NCI-H1930 (cell line): ENCODE measurements around the gene UBE2R2.
"Not testable (repeated sequence)": the region's sequence is repeated elsewhere in the genome, so short reads cannot be mapped to it uniquely, and the experiment has no call there.

Experiments
- DNase-seq, 2 experiments: peaks; one replicate each; lab custom pipeline; 2025; lab: John Stamatoyannopoulos, UW

The UBE2R2 gene

DNA sequence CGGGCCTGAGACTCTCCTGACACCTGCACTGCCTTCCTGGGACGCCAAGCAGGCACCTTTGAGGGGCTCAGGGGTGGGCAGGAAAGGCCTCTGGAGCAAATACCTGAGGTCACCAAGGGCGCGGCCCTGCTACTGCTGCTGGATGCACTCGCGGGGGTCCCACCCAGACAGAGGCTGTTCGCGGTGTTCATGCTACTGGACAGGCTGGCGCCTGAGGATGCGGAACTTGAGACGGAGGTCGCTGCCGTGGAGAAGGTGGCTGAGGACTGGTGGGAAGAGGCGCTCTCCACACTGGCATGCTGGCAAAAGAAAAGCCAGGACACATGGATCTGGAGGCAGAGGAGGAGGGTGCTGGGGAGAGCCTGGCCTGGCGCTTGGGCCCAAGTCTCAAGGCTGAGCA lies 110.7 kb downstream of the UBE2R2 start:
- no peak for DNase-seq

DNA sequence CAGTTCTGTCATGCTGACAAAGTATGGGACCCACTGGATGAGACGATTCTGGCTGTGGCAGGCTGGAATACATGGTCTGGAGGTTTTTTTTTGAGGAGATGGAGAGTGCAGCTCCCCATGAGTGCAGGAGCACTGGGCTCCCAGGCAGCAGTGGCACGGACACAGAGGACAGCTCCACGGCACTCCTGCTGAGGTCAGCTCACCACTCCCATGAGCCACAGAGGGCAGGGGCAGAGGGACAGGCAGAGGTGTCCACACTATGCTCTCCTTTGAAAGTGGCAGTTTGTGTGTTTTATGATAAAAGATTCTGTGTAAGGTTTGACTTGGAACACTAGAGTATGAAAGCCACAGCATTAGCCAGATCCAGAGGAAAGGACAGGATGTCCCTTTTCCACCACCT lies 114.4 kb downstream of the UBE2R2 start:
- no peak for DNase-seq

DNA sequence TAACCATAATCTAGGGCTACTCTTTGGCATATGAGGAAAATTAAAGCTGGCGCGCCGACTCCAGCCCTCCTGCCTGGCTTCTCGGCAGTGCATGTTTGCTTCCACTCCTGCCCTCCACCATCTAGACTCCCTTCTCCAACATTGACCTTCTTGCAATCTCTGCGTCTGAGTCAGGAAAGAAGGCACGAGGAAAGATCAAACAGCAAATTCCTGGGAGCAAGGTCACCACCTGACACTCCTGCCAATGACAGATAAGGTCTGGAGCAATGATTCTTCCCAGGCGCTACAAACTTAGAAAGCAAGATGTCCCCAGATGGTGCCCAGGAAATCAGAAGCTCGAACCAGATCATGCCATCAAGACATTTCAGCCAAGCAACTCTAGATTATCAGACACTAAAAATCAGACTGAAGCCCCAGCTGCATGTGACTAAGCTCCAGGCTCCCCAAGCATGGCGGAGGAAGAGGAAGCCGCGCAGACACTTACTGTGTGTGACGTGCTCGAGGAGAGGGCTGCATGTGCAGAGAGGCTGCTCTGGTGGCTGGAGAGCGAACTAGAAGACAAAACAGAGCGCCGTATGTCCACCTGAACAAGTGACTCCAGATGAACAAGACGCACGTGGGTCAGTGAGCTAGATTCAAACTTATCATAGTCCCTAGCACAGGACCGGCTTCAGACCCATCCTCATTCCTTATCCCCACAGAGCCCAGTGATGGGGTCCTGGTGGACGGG lies 115.3 kb downstream of the UBE2R2 start:
- no peak for DNase-seq

DNA sequence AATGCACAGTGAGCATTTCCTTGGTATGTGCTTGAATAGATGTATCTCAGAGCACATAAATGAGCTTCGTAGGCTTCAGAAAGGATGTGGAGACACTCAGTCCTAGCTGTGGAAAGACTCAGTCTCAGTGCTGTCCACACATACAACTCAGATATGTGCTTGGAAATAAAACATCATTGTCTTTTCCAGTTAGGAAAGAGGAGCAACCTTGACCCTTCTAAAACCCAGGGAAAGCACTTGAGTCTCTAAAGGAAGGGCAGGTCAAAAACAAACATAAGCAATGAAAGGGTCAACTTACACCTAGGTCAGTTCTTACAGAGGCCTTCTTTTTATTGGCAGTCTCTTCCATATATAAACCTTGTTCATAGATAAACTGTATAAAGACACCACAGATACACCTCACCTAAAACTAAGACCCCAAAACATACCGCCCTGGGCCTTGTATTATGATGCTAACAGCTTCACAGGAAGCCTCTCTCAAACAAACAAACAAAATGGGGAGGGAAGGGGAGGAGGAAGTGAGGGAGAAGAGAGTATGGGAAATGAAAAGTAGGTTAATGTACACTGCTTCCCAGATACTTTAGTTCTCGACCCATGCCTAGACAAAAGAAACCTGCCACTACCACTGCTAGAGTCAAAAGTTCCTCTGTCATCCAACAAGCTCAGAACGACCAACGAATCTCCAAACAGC lies 117.4 kb downstream of the UBE2R2 start:
- DNase-seq: no peak

DNA sequence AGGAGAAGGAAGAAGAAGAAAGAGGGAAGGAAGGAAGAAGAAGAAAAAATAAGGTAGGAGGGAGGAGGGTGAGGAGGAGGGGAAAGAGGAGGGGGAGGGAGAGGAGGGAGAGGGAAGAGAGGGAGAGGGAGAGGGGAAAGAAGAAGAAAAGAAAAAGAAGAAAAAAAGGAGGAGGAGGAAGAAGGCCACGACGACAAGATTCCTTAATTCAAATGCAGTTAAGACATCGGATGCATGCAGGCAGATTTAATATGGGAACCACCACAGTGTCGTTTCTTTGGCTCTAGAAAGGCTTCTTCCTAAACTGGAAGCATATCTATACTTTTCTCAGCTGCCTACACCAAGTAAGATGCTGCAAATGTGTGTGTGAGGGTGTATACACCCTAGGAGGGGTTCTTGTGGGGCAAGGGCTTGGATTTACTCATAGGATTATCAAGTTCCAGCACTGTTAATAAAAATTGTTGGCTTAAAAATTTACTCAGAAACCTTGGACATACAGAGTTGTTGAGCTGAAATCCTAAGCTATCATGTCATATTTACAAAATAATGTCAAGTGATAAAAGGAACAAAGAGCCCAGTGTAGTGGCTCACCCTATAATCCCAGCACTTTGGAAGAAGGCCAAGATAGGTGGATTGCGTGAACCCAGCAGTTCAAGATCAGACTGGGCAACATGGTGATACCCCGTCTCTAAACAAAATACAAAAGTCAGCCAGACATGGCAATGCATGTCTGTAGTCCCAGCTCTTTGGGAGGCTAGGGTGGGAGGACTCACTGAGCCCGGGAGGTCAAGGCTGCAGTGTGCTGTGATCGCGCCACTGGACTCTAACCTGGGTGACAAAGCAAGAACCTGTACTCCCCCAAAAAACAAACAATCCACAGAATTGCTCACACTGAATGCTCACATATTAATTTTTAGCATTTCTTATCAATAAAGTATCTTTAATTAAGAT lies 123.2 kb downstream of the UBE2R2 start:
- no peak for DNase-seq

DNA sequence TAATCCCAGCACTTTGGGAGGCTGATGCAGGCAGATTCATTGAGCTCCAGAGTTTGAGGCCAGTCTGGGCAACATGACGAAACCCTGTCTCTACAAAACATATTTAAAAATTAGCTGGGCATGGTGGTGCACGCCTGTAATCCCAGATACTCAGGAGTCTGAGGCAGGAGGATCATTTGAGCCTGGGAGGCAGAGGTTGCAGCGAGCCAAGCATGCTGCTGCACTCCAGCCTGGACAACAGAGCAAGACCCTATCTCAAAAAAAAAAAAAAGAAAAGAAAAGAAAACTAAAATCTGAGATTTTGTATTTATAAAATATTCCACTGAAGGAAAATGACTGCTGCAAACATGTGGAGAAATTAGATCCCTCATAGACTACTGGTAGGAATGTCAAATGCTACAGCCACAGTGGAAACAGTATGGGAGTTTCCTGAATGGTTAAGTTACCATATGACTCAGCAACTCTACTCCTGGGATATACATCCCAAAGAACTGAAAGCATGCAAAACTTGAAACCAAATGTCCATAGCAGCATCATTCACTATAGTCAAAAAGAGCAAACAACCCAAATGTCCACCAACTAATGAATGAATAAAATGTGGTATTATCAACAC lies 125.6 kb downstream of the UBE2R2 start:
- no peak for DNase-seq

DNA sequence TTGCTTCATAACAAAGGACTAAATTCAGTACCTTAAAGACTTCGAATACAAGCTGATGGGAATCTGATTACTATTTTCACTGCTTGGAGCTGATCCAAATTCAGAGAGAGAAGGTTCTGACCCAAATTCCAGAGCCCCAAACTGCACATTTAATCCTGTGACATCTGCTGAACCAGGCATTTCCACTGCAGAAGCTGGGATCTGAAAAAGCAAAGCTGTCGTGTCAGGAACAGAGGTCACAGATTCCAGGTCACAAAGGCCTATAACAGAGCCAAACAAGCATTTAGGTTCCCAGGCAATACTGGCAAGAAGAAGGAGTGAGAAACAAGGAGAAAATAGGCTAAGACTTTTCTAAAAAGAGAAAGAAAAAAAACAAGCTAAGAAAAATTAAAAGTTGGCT lies 126.4 kb downstream of the UBE2R2 start:
- no peak for DNase-seq

DNA sequence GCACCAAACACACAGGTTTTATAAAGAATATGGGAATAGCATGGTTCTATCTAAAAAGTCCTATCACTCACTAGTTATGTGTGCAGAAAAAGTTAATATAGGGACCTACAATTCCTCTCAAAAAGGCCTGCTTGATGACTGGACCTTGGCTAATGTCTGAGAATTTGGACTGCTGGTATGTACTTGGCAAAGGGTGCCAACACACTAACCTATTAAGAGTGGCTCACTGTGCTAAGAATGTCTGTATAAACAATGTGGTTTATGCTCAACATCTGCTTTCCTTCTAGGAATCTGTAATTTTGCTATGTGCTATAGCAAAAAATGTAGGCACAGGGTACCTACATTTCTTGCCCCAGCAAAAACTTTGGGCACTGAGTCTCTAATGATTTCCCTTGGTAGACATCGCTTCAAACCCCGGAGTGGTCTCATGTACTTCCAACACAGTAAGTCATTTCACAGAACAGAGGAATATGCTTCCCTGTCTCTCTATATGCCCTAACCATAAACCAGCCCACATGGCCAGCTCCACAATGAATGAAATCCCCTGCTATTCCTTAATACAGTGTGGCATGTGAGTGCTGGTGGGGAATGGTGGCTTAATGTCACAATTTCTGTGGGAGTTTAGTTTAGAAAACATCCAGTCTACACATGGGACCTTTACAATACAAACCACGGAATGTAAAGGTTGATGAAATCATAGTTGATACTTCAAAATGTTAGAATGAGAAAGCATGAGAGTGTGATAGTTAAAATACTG lies 130.0 kb downstream of the UBE2R2 start:
- DNase-seq: no peak

DNA sequence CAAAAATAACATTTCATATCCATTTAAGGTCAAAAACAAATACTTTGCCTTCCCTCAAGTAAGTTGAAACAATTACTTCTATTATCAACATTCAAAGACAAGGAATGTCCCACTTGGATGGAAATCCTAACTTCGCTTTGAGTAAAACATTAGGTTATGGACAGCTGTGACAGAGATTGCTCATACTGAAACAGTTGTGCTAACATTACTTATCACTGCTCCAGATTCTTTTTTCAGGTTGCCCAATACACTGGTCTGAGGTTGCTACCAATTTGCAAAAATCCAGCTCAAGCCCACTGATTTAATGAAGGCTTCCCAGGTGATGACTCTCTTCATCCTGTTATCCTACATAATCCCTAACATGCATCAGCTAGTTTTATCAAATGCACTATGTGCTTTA lies 133.4 kb downstream of the UBE2R2 start:
- no peak for DNase-seq

DNA sequence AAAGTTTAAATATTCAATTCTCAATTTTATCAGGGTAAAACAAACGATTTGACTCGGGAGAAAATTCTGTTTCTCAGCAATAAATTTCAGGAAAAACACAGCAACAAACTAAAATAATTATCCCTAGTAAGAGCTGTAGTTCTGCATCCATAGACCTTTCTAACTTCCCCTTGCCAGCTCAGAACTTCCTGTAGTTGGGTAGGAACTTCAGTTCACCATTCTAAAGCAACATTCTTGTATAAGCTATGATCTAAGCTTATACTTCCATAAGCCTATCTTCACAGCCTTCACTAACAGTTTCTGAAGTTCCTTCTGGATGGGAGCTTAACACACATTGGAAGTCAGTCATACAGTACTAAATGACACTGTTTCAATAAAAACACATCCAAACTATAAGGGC lies 135.1 kb downstream of the UBE2R2 start:
- no peak for DNase-seq

DNA sequence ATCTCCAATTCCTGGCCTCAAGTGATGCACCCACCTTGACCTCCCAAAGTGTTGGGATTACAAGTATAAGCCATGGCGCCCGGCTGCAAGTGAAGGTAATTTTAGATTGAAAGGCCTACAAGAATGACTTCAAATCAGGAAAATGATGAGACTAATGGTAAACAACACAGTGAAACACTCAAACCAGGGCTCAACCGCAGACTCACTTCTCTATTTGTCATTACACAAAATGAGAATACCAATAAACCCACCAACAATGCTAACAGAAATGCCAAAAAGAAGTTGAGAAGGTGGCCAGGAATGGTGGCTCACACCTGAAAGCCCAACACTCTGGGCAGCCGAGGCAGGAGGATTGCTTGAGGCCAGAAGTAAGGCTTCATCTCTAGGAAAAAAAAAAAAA lies 139.6 kb downstream of the UBE2R2 start:
- DNase-seq: no peak

DNA sequence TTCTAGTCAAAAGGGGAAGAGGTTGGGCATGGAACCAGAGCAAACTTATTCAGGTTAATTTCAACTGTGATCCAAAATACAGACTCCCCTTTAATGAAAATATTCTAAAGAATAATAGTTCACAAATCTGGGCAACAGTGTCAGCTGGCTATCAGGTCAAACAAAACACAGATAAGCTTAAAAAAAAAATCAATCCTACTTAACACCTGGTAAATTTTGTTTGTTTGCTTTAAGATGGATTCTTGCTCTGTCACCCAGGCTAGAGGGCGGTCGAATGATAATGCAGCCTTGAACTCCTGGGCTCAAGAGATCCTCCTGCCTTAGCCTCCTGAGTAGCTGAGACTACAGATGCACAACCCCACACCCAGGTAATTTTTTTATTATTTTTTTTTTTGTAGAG lies 142.8 kb downstream of the UBE2R2 start:
- no peak for DNase-seq

DNA sequence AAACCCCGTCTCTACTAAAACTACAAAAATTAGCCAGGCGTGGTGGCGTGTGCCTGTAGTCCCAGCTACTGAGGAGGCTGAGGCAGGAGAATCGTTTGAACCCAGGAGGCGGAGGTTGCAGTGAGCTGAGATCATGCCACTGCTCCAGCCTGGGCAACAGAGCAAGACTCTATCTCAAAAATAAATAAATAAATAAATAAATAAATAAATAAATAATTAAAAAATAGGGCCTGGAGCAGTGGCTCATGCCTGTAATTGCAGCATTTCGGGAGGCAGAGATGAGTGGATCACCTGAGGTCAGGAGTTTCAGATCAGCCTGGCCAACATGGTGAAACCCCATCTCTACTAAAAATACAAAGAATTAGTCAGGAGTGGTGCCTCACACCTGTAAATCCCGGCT lies 145.5 kb downstream of the UBE2R2 start:
- DNase-seq: not testable (repeated sequence)

DNA sequence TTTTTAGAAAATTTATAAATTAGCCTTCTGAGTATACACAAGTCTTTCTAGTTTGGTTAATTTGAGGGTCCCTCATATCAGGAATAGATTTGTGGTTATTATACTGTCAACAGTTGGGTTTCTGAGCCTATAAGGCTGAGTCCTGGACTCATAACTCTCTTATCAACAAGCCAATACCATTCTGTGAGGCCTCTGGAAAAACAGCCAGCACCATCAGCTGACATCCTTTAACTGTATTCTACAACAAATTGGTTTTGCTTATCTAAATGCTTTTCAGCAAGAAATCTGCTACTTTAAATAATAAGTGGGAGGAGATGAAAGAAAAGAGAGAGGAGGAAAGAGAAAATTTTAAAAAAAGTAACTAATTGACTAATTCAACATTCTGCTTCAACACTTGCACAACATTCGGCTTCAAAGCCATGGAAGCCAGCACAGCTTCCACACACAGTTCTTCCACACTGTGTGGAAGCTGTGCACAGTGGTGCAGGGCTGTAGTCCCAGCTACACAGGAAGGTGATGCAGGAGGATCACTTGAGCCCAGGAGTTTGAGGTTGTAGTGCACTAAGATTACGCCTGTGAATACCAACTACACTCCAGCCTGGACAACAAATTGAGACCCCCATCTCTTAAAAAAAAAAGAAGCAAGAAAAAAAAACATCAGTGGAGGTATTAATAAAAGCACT lies 147.3 kb downstream of the UBE2R2 start:
- no peak for DNase-seq
